ENCODE results near the gene RALGAPA2.

The RALGAPA2 gene

GRCh38 chr20:20435453-20435852 is 277.0 kb downstream of the RALGAPA2 start:
- H3K9ac ChIP-seq (ENCODE audit: low read depth, low read length, poor library complexity, severe bottlenecking), result no peak overlapping the region
- TF ChIP-seq, protein P1, sequence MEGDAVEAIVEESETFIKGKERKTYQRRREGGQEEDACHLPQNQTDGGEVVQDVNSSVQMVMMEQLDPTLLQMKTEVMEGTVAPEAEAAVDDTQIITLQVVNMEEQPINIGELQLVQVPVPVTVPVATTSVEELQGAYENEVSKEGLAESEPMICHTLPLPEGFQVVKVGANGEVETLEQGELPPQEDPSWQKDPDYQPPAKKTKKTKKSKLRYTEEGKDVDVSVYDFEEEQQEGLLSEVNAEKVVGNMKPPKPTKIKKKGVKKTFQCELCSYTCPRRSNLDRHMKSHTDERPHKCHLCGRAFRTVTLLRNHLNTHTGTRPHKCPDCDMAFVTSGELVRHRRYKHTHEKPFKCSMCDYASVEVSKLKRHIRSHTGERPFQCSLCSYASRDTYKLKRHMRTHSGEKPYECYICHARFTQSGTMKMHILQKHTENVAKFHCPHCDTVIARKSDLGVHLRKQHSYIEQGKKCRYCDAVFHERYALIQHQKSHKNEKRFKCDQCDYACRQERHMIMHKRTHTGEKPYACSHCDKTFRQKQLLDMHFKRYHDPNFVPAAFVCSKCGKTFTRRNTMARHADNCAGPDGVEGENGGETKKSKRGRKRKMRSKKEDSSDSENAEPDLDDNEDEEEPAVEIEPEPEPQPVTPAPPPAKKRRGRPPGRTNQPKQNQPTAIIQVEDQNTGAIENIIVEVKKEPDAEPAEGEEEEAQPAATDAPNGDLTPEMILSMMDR (conservative IDR thresholded peaks at IDR 0.05; ENCODE audit: low read length), result peak; percentile 38
- TF ChIP-seq EZH2phosphoT487 (IDR thresholded peaks at IDR 0.05; ENCODE audit: borderline replicate concordance), result no peak
- no peaks in the 10 kb centered on the region for H4K20me1 ChIP-seq (ENCODE audit: insufficient read depth, low read length, poor library complexity, severe bottlenecking)
- no peaks in the 10 kb centered on the region for H3K4me1 ChIP-seq (ENCODE audit: insufficient read depth, low read length, poor library complexity, severe bottlenecking)
- H3K79me2 ChIP-seq (ENCODE audit: insufficient read depth, low read length), result no peaks in the 10 kb centered on the region
- no peaks in the 10 kb centered on the region for H3K9me3 ChIP-seq (ENCODE audit: insufficient read depth, low read depth, low read length)
- H3F3A ChIP-seq (ENCODE audit: low read depth), result no peaks in the 10 kb centered on the region
- H3K4me2 ChIP-seq (ENCODE audit: low read depth, low read length, poor library complexity, severe bottlenecking), result no peak overlapping the region
- no peak overlapping the region for H2AFZ ChIP-seq (ENCODE audit: low read length)
- H3K36me3 ChIP-seq (ENCODE audit: insufficient read depth, low read length), result no peaks in the 10 kb centered on the region
- H3K4me3 ChIP-seq (ENCODE audit: low read length, poor library complexity, severe bottlenecking), result no peak overlapping the region
- H3K9me2 ChIP-seq (replicated peaks; ENCODE audit: low read depth, low read length), result no peaks in the 10 kb centered on the region
- no peaks in the 10 kb centered on the region for H3K27me3 ChIP-seq (ENCODE audit: insufficient read depth, low read length, poor library complexity, severe bottlenecking)

GRCh38 chr20:20432618-20433286 is 279.7 kb downstream of the RALGAPA2 start:
- no peak overlapping the region for H3K9ac ChIP-seq (ENCODE audit: low read depth, low read length, poor library complexity, severe bottlenecking)
- H3K4me2 ChIP-seq (ENCODE audit: low read depth, low read length, poor library complexity, severe bottlenecking), result no peak overlapping the region
- H3K79me2 ChIP-seq (ENCODE audit: insufficient read depth, low read length), result no peaks in the 10 kb centered on the region
- H3K4me3 ChIP-seq (ENCODE audit: low read length, poor library complexity, severe bottlenecking), result no peak overlapping the region
- no peaks in the 10 kb centered on the region for H3K4me1 ChIP-seq (ENCODE audit: insufficient read depth, low read length, poor library complexity, severe bottlenecking)
- H3F3A ChIP-seq (ENCODE audit: low read depth), result no peaks in the 10 kb centered on the region
- H4K20me1 ChIP-seq (ENCODE audit: insufficient read depth, low read length, poor library complexity, severe bottlenecking), result no peaks in the 10 kb centered on the region
- no peak overlapping the region for H2AFZ ChIP-seq (ENCODE audit: low read length)
- H3K27me3 ChIP-seq (ENCODE audit: insufficient read depth, low read length, poor library complexity, severe bottlenecking), result no peaks in the 10 kb centered on the region
- no peaks in the 10 kb centered on the region for H3K9me3 ChIP-seq (ENCODE audit: insufficient read depth, low read depth, low read length)
- no peaks in the 10 kb centered on the region for H3K9me2 ChIP-seq (replicated peaks; ENCODE audit: low read depth, low read length)
- TF ChIP-seq EZH2phosphoT487 (IDR thresholded peaks at IDR 0.05; ENCODE audit: borderline replicate concordance), result no peak
- TF ChIP-seq, protein P1 (conservative IDR thresholded peaks at IDR 0.05; ENCODE audit: low read length), result no peak
- H3K36me3 ChIP-seq (ENCODE audit: insufficient read depth, low read length), result no peaks in the 10 kb centered on the region

DNA sequence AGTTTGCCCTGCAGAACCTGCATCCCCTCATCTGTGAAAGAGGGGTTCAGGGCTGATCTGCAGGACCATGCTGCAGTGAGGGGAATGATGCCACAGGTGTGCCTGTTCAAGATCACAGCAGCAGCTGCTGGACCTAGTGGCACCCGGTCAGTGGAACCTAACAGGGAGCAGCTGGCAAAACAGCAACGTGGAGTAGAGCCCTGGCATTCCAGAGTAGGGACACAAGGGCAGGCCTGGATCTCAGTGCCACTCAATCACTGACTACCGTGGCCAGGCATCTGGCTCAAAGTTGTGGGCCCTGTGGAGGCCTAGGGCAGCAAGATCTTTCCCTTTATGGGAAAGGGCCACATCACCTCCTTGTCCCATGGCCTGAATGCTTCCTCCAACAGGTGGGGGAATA is 282.4 kb downstream of the RALGAPA2 start:
- Histone ChIP-seq H3F3A (ENCODE audit: low read depth) (no peaks in the 10 kb centered on the region), H3K27me3 (ENCODE audit: insufficient read depth, low read length, poor library complexity, severe bottlenecking) (no peaks in the 10 kb centered on the region), H3K79me2 (ENCODE audit: insufficient read depth, low read length) (no peaks in the 10 kb centered on the region), H3K4me3 (ENCODE audit: low read length, poor library complexity, severe bottlenecking) (no peak overlapping the region), H4K20me1 (ENCODE audit: insufficient read depth, low read length, poor library complexity, severe bottlenecking) (no peaks in the 10 kb centered on the region), H2AFZ (ENCODE audit: low read length) (no peak overlapping the region), H3K9me2 (replicated peaks; ENCODE audit: low read depth, low read length) (no peaks in the 10 kb centered on the region), H3K36me3 (ENCODE audit: insufficient read depth, low read length) (no peaks in the 10 kb centered on the region), H3K4me1 (ENCODE audit: insufficient read depth, low read length, poor library complexity, severe bottlenecking) (peaks cover 4% of the 10 kb centered on the region), H3K9me3 (ENCODE audit: insufficient read depth, low read depth, low read length) (no peaks in the 10 kb centered on the region), H3K9ac (ENCODE audit: low read depth, low read length, poor library complexity, severe bottlenecking) (no peak overlapping the region), H3K4me2 (ENCODE audit: low read depth, low read length, poor library complexity, severe bottlenecking) (no peak overlapping the region)
- TF ChIP-seq, protein P1 (conservative IDR thresholded peaks at IDR 0.05; ENCODE audit: low read length), result no peak
- no peak for TF ChIP-seq EZH2phosphoT487 (IDR thresholded peaks at IDR 0.05; ENCODE audit: borderline replicate concordance)
